CD4-positive, alpha-beta T cell treated with Interleukin-12 subunit alpha and Interleukin-12 subunit beta, for 1 hour (primary cell): ENCODE data around the gene ZNF768.

Source experiments
- DNase-seq: peaks from one replicate; pipeline ENCODE4 v3.0.0-alpha.2; 2020

Gene ZNF768

GRCh38 chr16:30526137-30526822 lies at the start of gene ZNF768:
Gene ZNF768, minus strand, starts transcription at chr16:30526566. Its CDS starts 153 bp downstream, at chr16:30526413.
- no peak for DNase-seq

DNA sequence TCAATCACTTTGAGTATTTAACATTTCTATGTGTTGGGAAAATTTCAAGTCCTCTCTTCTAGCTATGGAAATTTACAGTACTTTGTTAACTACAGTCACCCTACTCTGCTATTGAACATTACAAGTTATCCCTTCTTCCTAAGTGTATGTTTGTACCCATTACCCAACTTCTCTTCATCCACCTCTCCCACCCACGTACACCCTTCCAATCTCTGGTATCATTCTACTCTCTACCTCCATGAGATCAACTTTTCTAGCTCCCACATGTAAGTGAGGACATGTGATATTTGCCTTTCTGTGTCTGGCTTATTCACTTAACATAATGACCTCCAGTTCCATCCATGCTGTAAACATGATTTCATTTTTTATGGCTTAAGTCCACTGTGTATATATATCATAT lies 48.3 kb upstream of the ZNF768 start:
- DNase-seq = no peak

DNA sequence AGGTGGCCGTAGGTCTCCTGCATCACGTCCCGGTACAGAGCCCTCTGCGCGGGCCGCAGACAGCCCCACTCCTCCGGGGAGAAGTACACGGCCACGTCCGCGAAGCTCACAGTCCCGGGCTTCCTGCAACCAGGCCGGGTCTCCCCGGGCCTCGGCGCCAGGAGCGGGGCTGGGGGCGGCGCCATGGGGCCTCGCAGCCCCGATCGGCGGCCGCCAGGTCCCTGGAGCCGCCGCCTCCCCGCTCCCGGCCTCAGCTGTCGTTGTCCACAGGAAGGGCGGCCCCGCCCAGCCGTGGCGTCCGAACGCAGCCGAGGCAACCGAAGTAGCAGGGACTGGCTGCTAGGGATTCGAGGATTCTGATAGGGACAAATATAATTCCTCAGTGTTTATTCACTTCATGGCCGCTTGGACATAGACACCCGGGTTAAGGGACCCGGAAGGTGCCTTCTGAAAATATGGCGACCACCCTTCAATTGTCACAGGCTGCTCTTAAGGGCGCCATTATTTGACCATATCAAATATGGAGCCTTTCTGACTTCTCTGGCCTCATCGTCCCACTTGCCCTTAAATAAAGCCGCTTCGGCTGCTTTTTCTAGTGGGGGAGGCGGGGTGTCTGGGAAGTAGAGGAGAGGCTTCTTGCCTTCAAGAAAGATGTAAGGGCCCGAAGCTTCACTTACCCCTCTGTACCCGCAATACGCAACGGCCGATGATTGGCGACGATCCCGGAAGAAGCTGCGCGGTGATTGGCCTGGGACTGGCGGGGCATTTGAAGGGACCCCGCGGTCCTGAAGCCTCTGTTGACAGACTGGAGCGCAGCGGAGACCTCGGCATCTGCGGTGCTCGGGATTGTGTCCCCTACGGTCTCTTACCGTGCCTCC lies 45.3 kb upstream of the ZNF768 start, which contains the start of gene ZNF688:
ZNF688 (minus strand) TSS at position 270 of the 878 bp plus-strand sequence; CDS start at position 185, 85 bp downstream.
- DNase-seq = peak; percentile 98

DNA sequence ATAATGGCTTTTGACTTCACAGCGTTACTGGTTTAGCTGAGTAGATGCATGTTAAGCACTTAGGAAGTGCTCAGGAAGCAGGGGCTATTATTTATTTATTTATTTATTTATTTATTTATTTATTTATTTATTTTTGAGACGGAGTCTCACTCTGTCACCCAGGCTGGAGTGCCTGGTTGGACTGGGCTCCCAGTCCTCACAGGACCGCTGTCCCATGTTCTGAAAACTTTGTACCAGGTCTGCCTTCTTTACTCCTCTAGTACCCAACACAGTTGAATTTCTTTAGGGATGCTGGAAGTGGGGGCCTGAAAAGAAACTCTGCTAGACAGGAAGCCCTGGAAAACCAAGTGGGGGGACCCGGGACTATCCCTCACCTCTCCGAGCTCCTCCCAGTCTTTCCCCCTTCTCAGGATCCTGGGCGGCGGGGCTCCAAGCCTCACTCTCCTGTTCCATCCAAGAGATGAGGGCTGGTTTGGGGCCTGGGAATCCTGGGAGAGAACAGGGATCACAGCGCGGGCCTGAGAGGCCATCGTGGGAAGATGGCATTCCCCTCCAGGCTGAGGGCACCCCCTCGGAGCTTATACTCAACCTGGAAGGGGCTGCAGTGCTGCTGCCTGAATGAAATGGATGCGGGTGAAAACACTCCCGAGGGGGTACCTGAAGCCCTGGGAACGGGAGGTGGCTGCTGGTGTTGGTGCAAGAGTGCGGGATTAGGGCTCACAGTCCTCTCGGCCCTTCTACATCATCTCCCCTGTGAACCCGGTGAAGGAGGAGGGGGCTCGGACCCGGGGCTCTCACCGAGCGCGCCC lies 44.5 kb upstream of the ZNF768 start:
- no peak for DNase-seq

DNA sequence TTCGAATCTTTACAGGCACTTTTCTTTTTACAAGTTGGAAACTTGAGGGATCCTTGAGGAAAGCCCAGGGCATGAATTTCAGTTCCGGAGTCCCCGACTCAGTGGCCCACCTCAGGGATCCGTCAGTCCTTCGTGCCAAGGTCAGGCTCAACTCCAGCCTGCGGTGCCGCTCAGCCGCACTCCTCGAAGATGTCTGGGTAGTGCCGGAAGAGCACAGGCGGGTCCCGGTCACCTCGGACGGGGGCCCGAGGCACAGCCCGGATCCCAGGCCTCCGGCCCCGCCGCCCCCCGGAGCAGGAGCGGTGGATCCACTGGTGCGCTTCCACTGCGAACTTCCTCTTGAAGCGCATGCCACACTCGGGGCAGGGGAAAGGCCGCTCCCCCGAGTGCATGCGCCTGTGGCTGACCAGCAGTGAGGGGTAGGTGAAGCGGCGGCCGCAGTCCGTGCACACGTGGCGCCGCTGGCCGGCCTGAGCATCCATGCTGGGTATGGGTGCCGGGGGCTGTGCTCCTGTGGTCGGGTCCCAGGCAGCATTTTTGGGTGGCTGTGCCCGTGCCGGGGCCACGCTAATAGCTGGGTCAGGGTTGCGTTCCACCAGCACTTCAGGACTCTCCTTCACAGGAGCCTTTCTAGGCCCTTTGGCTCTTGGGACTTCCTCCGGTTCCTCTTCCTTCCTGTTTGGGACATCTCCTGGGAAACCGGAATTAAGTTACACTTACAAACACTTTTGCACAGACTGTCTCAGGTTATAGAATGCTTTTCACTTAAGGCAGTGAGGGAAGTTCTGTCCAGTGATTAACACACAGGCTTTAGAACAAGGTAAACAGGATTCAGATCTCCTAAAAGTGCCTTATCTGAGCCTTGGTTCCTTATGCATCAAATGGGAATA lies 43.6 kb upstream of the ZNF768 start:
- DNase-seq = no peak

DNA sequence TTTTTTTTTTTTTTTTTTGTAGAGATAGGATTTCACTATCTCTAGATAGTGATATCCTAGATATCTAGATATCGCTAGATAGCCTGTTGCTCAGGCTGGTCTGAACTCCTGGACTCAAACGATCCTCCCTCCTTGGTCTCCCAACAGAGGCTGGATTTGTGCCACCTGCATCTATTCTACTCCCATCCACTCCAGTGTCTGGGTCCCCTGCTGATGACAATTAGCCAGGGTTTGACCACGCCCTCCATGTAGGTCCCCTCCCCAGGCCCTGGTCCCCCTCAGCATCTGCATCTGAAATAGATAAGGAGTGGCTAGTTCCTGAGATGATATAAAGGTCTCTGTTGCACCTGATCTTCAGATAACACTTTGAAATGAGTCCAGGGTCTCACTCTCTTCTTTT lies 42.9 kb upstream of the ZNF768 start:
- no peak for DNase-seq

- peak; percentile 75 for DNase-seq
These were observed 41.7 kb upstream of the ZNF768 start for GRCh38 chr16:30567991-30568638.

DNA sequence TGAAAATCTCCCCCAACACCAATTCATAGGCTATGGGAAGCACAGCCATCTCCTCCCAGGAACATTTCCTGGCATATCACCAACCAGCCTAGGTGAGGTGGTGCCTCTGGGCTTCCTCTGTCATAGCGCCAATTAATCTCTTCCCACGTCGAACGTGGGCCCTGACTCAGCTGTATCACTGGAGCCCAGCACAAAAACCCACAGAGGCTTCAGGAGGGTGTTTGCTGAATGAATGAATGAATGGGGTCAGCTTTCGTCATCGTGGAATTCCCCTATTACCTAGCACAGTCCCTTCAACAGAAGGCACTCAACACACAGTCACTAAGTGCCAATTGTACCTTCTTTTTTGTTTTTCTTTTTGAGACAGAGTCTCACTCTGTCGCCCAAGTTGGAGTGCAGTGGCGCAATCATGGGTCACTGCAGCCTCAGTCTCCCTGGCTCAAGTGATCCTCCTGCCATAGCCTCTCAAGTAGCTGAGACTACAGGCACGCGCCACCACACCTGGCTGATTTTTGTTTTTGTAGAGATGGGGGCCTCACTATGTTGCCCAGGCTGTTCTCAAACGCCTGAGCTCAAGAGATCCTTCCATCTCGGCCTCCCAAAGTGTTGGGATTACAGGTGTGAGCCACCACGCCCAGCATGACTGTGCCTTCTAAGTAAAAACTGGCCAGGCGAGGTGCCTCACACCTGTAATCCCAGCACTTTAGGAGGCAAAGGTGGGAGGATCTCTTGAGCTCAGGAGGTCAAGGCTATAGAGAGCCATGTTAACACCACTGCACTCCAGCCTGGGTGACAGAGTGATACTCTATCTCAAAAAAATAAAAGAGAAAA lies 41.0 kb upstream of the ZNF768 start:
- peak; percentile 64 for DNase-seq

DNA sequence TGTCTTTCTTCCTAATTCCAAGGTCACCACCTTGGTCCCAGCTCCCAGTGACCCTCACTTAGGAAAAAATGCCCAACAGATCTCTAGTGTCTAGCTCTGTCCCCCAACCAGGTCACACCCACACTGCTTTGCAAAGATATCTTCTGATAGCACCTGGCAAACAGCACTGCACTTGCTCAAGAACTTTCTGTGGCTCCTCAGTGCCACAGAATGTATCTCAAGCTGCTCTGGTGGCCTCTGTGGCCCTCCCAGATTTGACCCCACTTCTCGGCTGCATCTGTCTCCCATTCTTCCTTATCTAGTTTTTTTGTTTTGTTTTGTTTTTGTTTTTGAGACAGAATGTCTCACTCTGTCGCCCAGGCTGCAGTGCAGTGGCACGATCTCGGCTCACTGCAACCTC lies 40.2 kb upstream of the ZNF768 start:
- DNase-seq = no peak

- no peak for DNase-seq
These were observed 39.6 kb upstream of the ZNF768 start for GRCh38 chr16:30565984-30566383.

DNA sequence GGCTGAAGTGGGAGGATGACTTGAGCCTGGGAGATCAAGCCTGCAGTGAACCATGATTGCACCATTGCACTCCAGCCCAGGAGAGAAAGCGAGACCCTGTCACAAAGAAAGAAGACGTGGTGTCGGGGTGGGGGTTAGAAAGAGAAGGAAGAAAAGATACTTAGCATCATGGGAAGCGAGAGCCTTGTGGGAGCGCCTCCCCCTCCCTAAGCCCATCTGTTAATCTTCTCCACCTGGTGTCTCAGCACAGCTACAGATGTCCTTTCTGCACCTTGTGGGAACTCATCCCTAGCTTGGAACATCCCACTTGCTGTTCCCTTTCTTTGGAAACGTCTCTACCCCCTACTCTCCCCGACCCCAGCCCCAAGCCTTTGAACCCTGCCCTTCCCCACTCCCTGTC lies 39.2 kb upstream of the ZNF768 start:
- no peak for DNase-seq

DNA sequence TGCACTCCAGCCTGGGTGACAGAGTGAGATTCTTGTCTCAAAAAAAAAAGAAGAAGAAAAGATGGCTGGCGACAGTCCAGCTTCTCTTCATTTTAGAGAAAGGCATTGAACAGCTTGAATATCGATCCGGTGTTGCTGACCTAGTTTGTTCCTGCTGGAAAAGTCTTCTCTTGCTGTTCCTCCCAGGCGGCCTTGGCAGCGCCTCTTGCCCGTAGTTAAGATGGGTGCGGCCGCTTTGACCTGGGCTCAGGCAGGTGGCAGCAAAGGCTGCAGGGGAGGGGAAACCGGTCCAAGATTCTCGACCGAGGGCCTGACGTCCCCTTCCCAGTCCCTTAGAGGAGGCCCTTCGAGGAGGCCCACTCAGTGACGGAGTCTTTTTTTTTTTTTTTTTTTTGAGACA lies 35.7 kb upstream of the ZNF768 start:
- no peak for DNase-seq

GRCh38 chr16:30561089-30561816 lies 34.9 kb upstream of the ZNF768 start:
- peak; percentile 39 for DNase-seq

DNA sequence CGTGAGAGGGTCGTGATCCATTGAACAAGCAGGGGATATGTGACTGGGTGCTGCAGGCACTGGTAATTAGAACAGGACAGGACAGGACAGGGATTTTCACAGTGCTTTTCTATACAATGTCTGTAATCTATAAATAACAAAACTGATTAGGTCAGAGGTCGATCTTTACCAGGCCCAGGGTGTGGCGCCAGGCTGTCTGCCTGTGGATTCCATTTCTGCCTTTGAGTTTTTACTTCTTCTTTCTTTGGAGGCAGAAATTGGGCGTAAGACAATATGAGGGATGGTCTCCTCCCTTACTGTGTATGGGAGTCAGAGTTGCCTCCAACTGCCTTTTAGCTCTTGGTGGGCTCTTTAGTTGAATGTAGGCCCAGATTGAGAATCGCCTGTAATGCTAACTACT lies 33.3 kb upstream of the ZNF768 start:
- no peak for DNase-seq

DNA sequence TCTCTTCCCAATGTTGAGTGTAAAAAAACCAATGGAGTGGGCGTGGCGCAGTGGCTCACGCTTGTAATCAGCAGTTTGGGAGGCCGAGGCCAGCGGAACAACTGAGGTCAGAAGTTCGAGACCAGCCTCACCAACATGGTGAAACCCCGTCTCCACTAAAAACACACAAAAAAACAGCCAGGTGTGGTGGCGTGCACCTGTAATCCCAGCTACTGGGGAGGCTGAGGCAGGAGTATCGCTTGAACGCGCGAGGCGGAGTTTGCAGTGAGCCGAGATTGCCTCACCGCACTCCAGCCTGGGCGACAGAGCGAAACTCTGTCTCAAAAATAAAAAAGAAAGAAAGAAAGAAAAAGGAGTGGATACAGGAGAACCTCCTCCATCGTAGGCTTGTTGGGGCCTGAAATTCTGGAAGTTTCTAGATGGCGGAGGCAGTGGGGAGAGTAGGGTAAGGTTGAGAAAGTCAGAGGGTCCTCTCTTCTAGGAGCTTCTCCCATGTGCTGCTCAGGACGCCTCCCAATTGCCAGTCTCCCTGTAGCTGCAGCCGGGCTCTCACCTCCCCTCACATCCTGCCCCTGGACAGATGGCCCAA lies 32.5 kb upstream of the ZNF768 start:
- no peak for DNase-seq

- DNase-seq = peak; percentile 99
These were observed 31.8 kb upstream of the ZNF768 start, which contains the start of gene ZNF764 for GRCh38 chr16:30557957-30558788. Gene ZNF764, minus strand, starts transcription at chr16:30558374. Its CDS starts 192 bp downstream, at chr16:30558182.

- DNase-seq = no peak
These were observed 31.3 kb upstream of the ZNF768 start for GRCh38 chr16:30557707-30557956.

GRCh38 chr16:30556125-30556473 lies 29.7 kb upstream of the ZNF768 start:
- no peak for DNase-seq
